GM19351 (cell line): ENCODE measurements around the gene DKC1.
A peak's percentile ranks its signal among the peaks of the same experiment; 100 is the strongest.
"Not testable (repeated sequence)": the region's sequence is repeated elsewhere in the genome, so short reads cannot be mapped to it uniquely, and the experiment has no call there.

Source experiments
- ATAC-seq: cut with Tn5 transposase; IDR thresholded peaks from one replicate; pipeline ENCODE4 v1.9.1; 2021; ENCODE audit warnings: mild to moderate bottlenecking, moderate library complexity; ENCODE audit not compliant: unreplicated experiment

DKC1 gene

GRCh38 chrX:154785716-154786115, 23.1 kb downstream of the DKC1 start:
- no peak for ATAC-seq

- ATAC-seq: no peak
These were observed 28.8 kb downstream of the DKC1 start for GRCh38 chrX:154791467-154791866.

- no peak for ATAC-seq
These were observed 29.3 kb downstream of the DKC1 start for GRCh38 chrX:154791939-154792338.

- ATAC-seq: no peak
These were observed 30.6 kb downstream of the DKC1 start for GRCh38 chrX:154793084-154793795.

- no peak for ATAC-seq
These were observed 32.4 kb downstream of the DKC1 start for GRCh38 chrX:154795016-154795415.

GRCh38 chrX:154797006-154797405, 34.3 kb downstream of the DKC1 start:
- ATAC-seq: no peak

GRCh38 chrX:154799556-154800348, 37.1 kb downstream of the DKC1 start:
- ATAC-seq: no peak

- no peak for ATAC-seq
These were observed 38.0 kb downstream of the DKC1 start for GRCh38 chrX:154800478-154801210.

GRCh38 chrX:154802947-154803346, 40.3 kb downstream of the DKC1 start:
- no peak for ATAC-seq

GRCh38 chrX:154804261-154804956, 41.7 kb downstream of the DKC1 start:
- no peak for ATAC-seq

GRCh38 chrX:154804957-154805695, 42.5 kb downstream of the DKC1 start, which contains the start of gene MPP1:
Gene MPP1 (minus strand): TSS chrX:154805485. CDS start chrX:154805373, 112 bp downstream.
- peak; percentile 91 for ATAC-seq

GRCh38 chrX:154805696-154806091, 43.0 kb downstream of the DKC1 start:
- ATAC-seq: no peak

GRCh38 chrX:154806837-154807501, 44.3 kb downstream of the DKC1 start:
- ATAC-seq: no peak

- no peak for ATAC-seq
These were observed 47.4 kb downstream of the DKC1 start for GRCh38 chrX:154809939-154810665.

- ATAC-seq: no peak
These were observed 49.9 kb downstream of the DKC1 start for GRCh38 chrX:154812341-154813101.

GRCh38 chrX:154813801-154814200, 51.1 kb downstream of the DKC1 start:
- no peak for ATAC-seq

GRCh38 chrX:154815274-154815818, 52.7 kb downstream of the DKC1 start:
- ATAC-seq: no peak

GRCh38 chrX:154816326-154816898, 53.7 kb downstream of the DKC1 start:
- not testable (repeated sequence) for ATAC-seq
